CD4-positive, alpha-beta T cell treated with Interleukin-2 at 100 ng/mL for 4 hours (primary cell): ENCODE results near the gene TCEAL1.
"Not testable (repeated sequence)": the region's sequence is repeated elsewhere in the genome, so short reads cannot be mapped to it uniquely, and the experiment has no call there.

Experiments
- DNase-seq: peaks from one replicate; pipeline ENCODE4 v3.0.0-alpha.2; 2020; ENCODE audit warnings: low spot score

Gene TCEAL1, protein sequence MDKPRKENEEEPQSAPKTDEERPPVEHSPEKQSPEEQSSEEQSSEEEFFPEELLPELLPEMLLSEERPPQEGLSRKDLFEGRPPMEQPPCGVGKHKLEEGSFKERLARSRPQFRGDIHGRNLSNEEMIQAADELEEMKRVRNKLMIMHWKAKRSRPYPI

DNA sequence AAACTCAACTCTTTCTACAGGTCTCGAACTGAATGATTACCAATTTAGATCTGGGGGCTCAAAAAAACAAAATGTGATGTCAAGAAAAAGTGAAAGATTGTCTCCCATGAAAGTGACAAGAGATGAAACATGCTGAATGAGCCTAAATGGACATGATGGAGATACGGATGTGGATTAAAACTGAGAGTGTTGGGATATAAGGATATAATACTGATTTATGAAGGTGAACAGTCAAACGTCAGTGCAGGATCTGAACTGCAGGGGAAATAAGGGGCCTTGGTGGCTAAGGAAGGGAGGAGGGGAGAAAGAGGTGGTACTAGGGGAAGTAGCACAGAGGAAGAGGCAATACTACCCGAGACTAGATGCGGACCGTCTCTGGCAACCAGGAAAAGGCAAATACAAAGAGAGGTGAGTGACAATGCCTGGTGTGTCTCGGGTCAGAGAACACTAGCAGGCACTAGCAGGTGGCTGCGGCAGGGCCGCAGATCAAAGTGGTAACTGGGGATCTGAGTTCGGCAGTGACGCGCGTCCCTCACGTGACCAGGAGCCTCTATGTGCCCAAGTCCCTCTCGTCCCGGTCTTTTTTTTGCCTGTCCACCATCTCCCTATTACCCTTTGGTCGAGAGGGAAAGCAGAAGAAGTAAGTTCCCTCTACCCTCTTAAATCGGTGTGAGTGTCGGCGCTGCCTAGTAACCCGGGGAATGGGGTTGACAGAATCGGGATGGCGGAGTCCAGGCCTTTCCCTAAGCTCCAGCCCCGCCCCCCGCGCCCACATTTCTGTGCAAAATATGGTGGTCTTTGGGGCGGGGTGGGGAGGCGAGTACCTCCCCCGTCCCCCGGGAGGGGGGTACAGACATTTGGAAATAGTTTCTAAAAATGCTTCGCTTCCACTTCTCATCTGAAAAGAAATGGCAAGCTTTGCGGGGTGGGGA, at the start of gene TCEAL1:
TCEAL1 (plus strand) TSS at position 590 of the 932 bp plus-strand sequence. CDS start 942 bp downstream, outside the sequence.
- DNase-seq = peak; percentile 29

DNA sequence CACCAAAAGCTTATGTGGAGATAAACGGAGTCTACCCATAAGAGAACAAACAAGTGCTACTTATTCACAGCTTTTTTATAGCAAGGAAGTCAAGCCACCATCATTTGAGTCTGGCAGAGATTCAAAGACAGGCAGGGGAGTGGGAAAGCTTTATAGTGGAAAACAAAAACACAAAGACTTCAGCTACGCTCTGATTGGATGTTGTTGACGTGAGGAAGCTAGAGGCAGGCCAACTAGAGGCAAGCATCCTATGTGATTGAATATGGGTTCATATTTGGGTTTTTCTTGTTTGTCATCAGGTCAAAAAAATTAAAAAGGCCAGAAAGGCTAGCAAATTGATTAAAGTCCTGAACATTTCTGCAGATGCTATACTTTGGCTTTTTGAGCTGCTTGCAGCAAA, 44.2 kb upstream of the TCEAL1 start:
- no peak for DNase-seq

GRCh38 chrX:103585411-103586313, 43.1 kb upstream of the TCEAL1 start, which contains the start of gene TCEAL4:
TCEAL4 (plus strand) TSS chrX:103585515; CDS start chrX:103586676, 1,161 bp downstream.
- DNase-seq = peak; percentile 20

- DNase-seq = no peak
These were observed 42.5 kb upstream of the TCEAL1 start for GRCh38 chrX:103586314-103586646.

- no peak for DNase-seq
These were observed 42.1 kb upstream of the TCEAL1 start for GRCh38 chrX:103586659-103587058.

- not testable (repeated sequence) for DNase-seq
These were observed 36.5 kb upstream of the TCEAL1 start for GRCh38 chrX:103592295-103592694.

DNA sequence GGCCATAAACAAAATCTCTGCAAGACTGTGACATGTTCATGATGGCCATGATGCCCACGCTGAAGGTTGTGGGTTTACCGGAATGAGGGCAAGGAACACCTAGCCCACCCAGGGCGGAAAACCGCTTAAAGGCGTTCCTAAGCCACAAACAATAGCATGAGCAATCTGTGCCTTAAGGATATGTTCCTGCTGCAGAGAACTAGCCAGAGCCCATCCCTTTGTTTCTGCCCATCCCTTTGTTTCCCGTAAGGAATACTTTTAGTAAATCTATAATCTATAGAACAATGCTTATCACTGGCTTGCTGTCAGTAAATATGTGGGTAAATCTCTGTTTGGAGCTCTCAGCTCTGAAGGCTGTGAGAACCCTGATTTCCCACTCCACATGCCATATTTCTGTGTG, 33.6 kb upstream of the TCEAL1 start:
- not testable (repeated sequence) for DNase-seq

- DNase-seq = peak; percentile 23
These were observed 21.1 kb upstream of the TCEAL1 start, which contains the start of gene TCEAL3 for GRCh38 chrX:103607364-103608305. TCEAL3 (plus strand) TSS chrX:103607963; CDS start chrX:103609065, 1,102 bp downstream.

DNA sequence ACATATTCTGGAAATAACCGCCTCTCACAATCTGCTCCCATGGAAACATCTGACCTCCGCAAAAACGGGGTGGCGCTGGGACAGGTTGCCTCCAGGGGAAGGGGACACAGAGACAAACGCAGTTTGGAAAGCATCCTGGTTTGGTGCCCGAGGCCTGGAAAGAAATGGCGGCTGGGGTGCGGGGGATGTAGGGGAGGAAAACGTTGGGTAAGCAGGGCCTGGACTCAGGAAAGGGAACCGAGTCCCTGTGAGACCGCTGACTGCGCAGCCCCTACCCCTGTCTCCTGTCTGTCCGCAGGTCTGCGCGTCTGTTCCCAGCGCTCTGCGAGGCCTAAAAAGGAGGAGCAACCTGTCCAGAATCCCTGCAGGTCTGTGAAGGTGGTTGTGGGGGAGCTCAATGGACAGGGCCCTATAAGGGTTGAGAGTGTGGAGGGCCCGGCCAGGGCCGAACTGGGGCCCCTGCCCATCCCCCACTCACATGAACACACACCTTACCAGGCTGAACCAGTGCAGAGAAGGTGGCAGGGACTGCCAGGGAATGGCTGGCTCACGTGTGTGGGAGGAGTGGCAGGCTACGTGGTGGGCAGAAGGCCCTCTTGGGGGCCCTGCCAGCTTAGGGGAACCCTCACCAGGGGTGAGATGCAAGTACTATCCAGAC, 20.3 kb upstream of the TCEAL1 start:
- DNase-seq = no peak

DNA sequence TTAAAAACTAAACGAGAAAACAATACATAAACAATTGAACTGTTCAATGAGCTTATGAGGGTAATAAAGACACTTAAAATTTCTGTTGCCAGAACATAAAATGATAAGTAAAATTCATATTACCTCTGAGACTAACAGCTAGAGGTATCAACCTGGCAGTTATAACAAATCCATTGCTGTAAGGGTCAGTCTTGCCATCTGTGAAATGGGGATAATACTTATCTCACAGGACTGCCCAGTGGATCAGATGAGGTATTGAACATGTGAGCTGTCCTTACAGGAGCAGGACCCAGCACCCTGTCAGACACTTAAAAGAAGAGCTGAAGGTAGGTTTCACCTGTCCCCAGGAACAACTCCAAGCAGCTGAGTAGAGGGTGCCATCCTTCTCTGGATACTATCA, 18.5 kb upstream of the TCEAL1 start:
- DNase-seq = no peak

DNA sequence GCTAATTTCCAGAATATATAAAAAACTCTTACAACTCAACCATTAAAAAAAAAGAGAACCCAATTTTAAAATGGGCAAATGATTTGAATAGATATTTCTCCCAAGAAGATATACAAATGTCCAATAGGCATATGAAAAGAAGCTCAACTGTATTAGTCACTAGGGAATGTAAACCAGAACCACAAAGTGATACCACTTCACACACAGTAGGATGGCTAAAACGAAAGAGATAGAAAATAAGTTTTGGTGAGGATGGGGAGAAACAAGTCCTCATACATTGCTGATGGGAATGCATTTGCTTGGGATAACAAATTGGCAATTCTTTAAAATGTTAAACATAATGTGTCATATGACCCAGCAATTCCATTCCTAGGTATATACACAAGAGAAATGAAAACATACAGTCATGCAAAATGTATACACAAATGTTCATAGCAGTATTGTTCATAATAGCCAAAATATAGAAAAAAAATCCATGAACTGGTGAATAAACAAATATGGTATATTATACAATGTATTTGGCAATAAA, 15.3 kb upstream of the TCEAL1 start:
- DNase-seq = no peak

DNA sequence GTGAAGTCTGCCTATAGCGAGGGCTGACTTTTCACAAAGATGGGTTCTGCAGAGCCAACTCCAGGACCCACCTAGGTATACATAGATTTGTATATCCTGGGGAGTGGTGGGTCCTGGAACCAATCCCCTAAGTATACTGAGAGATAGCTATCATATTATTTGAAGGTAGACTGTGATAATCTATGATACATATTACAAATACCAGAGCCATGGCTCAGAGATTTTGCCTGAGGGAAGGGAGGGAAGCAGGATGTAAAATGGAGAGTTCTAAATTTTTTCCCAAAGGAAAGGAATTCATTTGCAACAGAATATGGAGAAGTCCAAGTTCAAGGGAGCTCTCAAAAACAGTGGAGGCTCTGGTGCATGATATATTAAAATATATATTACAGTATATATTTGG, 13.8 kb upstream of the TCEAL1 start:
- DNase-seq = no peak

DNA sequence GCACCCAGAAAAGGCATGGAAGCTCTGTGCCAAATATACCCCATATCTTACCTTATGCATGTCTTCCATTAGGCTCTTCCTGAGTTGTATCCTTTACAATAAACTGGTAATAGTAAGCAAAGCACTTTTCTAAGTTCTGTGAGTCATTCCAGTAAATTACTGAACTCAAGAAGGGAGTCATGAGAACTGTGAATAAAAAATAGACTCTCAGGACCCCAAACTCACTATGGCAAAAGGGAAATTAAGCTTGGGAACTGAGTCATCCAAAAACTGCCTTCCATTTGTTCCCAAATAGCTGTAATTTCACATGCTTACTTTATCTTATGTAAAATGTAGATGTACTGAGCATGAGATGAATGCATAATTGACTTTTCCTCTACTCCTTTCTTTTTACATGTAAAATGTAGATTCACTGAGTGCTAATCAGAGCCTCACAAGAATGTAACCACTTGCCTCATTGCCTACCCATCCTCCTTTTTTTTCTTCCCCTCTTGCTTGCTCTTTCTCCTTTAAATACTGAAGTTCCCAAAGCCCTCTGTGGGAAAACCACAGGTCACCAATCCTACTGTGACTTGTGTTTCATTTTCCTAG, 12.9 kb upstream of the TCEAL1 start:
- no peak for DNase-seq

DNA sequence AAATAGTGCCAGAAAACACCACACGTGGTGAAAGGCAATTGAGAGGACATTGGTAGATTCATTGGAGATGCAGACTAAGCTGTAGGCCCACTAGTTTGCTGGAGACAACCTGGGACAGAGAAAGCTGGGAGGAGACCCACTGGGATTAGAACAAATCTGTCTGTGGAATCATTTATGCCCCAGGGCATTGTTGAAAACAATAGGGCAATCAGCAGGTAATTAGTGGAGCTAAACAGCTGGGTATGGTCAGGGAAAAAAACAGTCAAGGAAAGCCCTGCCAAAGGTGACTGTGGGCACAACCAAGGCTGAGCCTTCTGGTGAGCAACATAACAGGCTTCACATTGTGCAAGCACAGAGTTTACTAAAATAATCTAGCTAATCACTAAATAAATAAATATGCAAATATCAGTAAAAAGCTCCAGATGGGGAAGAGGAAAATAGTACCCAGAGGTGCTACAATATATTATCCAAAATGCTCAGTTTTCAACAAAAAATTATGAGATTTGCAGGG, 12.0 kb upstream of the TCEAL1 start:
- DNase-seq = no peak

GRCh38 chrX:103624111-103624510, 4.7 kb upstream of the TCEAL1 start:
- DNase-seq = no peak

DNA sequence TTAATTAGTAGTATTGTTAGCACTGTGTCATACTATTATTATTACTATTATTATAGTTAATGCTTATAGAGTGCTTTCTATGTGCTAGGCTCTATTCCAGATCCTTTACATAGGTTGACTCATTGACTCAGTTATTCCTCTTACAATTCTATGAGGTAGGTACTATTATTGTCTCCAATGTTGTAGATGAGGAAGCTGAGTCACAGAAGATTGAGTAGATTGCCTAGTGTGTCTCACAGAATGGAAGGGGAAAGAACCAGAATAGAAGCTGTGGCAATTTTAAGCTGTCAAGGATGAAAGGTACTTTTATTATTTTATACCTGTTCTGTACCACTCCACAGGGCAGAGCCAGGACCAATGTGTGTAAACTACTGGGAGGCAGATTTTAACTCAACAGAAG, 1.9 kb upstream of the TCEAL1 start:
- no peak for DNase-seq

DNA sequence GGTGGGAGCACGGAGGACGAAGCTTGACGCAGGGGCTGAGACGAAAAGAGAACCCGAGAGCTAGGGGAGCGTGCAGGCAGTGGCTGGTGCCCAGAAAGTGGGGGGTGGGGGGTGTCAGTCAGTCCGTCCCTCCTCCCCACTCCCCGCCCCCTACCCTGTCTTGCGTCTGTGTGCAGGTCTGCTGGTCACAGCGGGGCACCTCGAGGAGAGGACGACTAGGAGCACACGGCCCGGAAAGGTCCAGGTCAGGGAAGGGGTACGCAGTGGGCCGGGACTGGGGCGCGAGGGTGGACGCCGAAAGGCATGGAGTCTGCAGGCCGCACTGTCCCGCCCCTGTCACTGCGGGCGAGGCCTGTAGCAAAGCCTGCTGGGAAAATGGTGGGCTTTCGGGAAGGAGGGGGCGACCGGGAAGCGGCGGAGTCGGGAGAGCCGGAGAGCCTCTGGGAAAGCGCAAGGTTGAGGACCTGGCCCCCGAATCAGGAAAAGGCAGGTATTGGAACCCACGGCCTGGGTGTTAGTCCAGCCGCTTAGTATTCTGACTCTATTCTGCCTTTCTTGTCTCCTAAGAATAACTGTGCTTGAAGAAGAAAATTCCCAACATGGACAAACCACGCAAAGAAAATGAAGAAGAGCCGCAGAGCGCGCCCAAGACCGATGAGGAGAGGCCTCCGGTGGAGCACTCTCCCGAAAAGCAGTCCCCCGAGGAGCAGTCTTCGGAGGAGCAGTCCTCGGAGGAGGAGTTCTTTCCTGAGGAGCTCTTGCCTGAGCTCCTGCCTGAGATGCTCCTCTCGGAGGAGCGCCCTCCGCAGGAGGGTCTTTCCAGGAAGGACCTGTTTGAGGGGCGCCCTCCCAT, 769 bp downstream of the TCEAL1 start:
- peak; percentile 0 for DNase-seq

DNA sequence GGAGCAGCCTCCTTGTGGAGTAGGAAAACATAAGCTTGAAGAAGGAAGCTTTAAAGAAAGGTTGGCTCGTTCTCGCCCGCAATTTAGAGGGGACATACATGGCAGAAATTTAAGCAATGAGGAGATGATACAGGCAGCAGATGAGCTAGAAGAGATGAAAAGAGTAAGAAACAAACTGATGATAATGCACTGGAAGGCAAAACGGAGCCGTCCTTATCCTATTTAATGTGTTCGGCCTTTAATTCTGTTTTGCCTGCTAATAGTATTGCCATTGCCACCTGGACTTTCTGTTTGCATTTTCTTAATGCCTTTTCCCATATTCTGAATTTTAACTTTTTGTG, 1.4 kb downstream of the TCEAL1 start:
- DNase-seq = no peak

- DNase-seq = no peak
These were observed 2.4 kb downstream of the TCEAL1 start for GRCh38 chrX:103631145-103631544.
